H1 (cell line): ENCODE results near the gene PLCB2. TPM values are rescaled to one million over a fixed set of nuclear protein-coding genes. Genes with fewer than 3 reads are reported as not detected.
A peak's percentile ranks its signal among the peaks of the same experiment; 100 is the strongest.

Source experiments
- CTCF ChIA-PET: fragments of 300-600 bp; sonication (Branson Sonifier 250); formaldehyde crosslinking; loops from one replicate; lab custom pipeline; 2021; ENCODE audit not compliant: partially characterized antibody; lab: Charles Lee
- POLR2A ChIA-PET: fragments of 300-600 bp; sonication (Branson Sonifier 250); formaldehyde crosslinking; loops from one replicate; lab custom pipeline; 2021; ENCODE audit warnings: inconsistent platforms; ENCODE audit not compliant: partially characterized antibody; lab: Charles Lee
- DNase-seq, 2 experiments: peaks; one replicate each; pipeline versions ENCODE4 v3.0.0 to v3.0.0-alpha.2; 2010 to 2022; ENCODE audit warnings: low spot score in 2 of 2, low read depth in 1 of 2, mixed read lengths in 1 of 2
- FAIRE-seq: peaks from 2 replicates; lab custom pipeline; 2011; peaks lifted over from hg19 to GRCh38; lab: Jason Lieb, UNC
- H2AFZ ChIP-seq: 2 replicates; pipeline ENCODE4 v1.8.1; 2012; ENCODE audit warnings: low read length, inconsistent platforms
- H2AK5ac ChIP-seq: 2 replicates; pipeline ENCODE4 v1.6.1; 2013; ENCODE audit warnings: low read depth, low read length
- H2BK120ac ChIP-seq: replicated peaks from 2 replicates; pipeline ENCODE3; 2013; ENCODE audit warnings: low read depth, low read length, inconsistent platforms
- H2BK12ac ChIP-seq: 2 replicates; pipeline ENCODE4 v1.6.1; 2013; ENCODE audit warnings: low read depth, low read length
- H2BK15ac ChIP-seq: 2 replicates; pipeline ENCODE4 v1.6.1; 2013; ENCODE audit warnings: low read length
- H2BK20ac ChIP-seq: 2 replicates; pipeline ENCODE4 v1.6.1; 2013; ENCODE audit warnings: low read length
- H2BK5ac ChIP-seq: 2 replicates; pipeline ENCODE4 v1.6.1; 2013; ENCODE audit warnings: low read depth, low read length
- H3K14ac ChIP-seq: 2 replicates; pipeline ENCODE4 v1.6.1; 2013; ENCODE audit warnings: inconsistent platforms; ENCODE audit not compliant: insufficient read length
- H3K18ac ChIP-seq: 2 replicates; pipeline ENCODE4 v1.6.1; 2013; ENCODE audit warnings: low read length; ENCODE audit errors: extremely low read depth
- H3K23ac ChIP-seq: 2 replicates; pipeline ENCODE4 v1.6.1; 2013; ENCODE audit warnings: inconsistent platforms; ENCODE audit not compliant: insufficient read length
- H3K23me2 ChIP-seq: 2 replicates; pipeline ENCODE4 v1.6.1; 2013; ENCODE audit warnings: low read depth, low read length
- H3K27ac ChIP-seq: 2 replicates; pipeline ENCODE4 v1.6.1; 2011; ENCODE audit warnings: low read depth, low read length, inconsistent platforms
- H3K27me3 ChIP-seq, 4 experiments: replicated peaks in 1 of 4; 1 replicate in 1 of 4; 2 replicates in 3 of 4; pipeline versions ENCODE4 v1.6.1 to v1.8.1; 2011 to 2013; ENCODE audit warnings: low read length in 3 of 4, mild to moderate bottlenecking in 3 of 4, inconsistent platforms in 2 of 4, mixed read lengths in 2 of 4, moderate library complexity in 1 of 4; ENCODE audit not compliant: control insufficient read depth in 3 of 4, insufficient read depth in 3 of 4; ENCODE audit errors: extremely low read depth in 1 of 4
- H3K36me3 ChIP-seq, 4 experiments: 2 replicates each; pipeline versions ENCODE4 v1.6.1 to v1.8.1; 2011 to 2013; ENCODE audit warnings: mild to moderate bottlenecking in 4 of 4, low read length in 3 of 4, moderate library complexity in 2 of 4, control low read depth in 1 of 4, inconsistent platforms in 1 of 4; ENCODE audit not compliant: insufficient read depth in 4 of 4, control insufficient read depth in 2 of 4
- H3K4ac ChIP-seq: replicated peaks from 2 replicates; pipeline ENCODE3; 2013; ENCODE audit warnings: low read length, low read depth, mixed read lengths, inconsistent platforms; ENCODE audit not compliant: insufficient read length
- H3K4me1 ChIP-seq, 4 experiments: replicated peaks in 1 of 4; 1 replicate in 1 of 4; 2 replicates in 3 of 4; pipeline versions ENCODE4 v1.6.1 to v1.8.1; 2011 to 2013; ENCODE audit warnings: low read length in 3 of 4, inconsistent platforms in 2 of 4, mixed read lengths in 1 of 4; ENCODE audit not compliant: insufficient read depth in 4 of 4, control insufficient read depth in 3 of 4
- H3K4me2 ChIP-seq, 2 experiments: 2 replicates each; pipeline versions ENCODE4 v1.6.1 to v1.8.1; 2011 to 2013; ENCODE audit warnings: low read depth in 2 of 2, low read length in 2 of 2, control low read depth in 1 of 2, inconsistent platforms in 1 of 2, mild to moderate bottlenecking in 1 of 2; ENCODE audit not compliant: insufficient read depth in 1 of 2
- H3K4me3 ChIP-seq, 4 experiments: fragments of 200-600, 300-600 bp in 1 of 4; sonication (generic), shearing (Covaris generic), sonication (Bioruptor Twin) in 1 of 4; 2 replicates each; pipeline versions ENCODE4 v1.5.1 to v1.8.1; 2011 to 2016; ENCODE audit warnings: low read length in 4 of 4, low read depth in 3 of 4, control low read depth in 2 of 4, inconsistent platforms in 2 of 4, mild to moderate bottlenecking in 2 of 4, mixed read lengths in 1 of 4, moderate library complexity in 1 of 4; ENCODE audit not compliant: insufficient read depth in 2 of 4; ENCODE audit errors: extremely low read depth in 1 of 4
- H3K56ac ChIP-seq: replicated peaks from 2 replicates; pipeline ENCODE3; 2013; ENCODE audit warnings: low read depth, mild to moderate bottlenecking, mixed read lengths, low read length, inconsistent platforms; ENCODE audit not compliant: insufficient read length
- H3K79me1 ChIP-seq: 2 replicates; pipeline ENCODE4 v1.6.1; 2013; ENCODE audit warnings: low read depth, low read length, control low read depth
- H3K79me2 ChIP-seq, 2 experiments: 2 replicates each; pipeline versions ENCODE4 v1.6.1 to v1.8.1; 2012 to 2013; ENCODE audit warnings: low read length in 2 of 2, mild to moderate bottlenecking in 2 of 2, inconsistent platforms in 1 of 2; ENCODE audit not compliant: insufficient read depth in 2 of 2, control insufficient read depth in 1 of 2
- H3K9ac ChIP-seq, 4 experiments: replicated peaks in 1 of 4; 1 replicate in 1 of 4; 2 replicates in 3 of 4; pipeline versions ENCODE4 v1.6.1 to v1.8.1; 2011 to 2013; ENCODE audit warnings: low read depth in 3 of 4, low read length in 3 of 4, control low read depth in 2 of 4, mild to moderate bottlenecking in 2 of 4, moderate library complexity in 2 of 4, inconsistent platforms in 1 of 4; ENCODE audit errors: extremely low read depth in 1 of 4
- H3K9me3 ChIP-seq, 2 experiments: 2 replicates each; pipeline versions ENCODE4 v1.6.1 to v1.8.1; 2012 to 2013; ENCODE audit warnings: mild to moderate bottlenecking in 2 of 2, moderate library complexity in 2 of 2, control low read depth in 1 of 2, inconsistent platforms in 1 of 2, low read depth in 1 of 2, low read length in 1 of 2, mixed read lengths in 1 of 2; ENCODE audit not compliant: insufficient read depth in 2 of 2
- H4K20me1 ChIP-seq, 2 experiments: replicated peaks in 1 of 2; 2 replicates each; pipeline versions ENCODE3 to v1.8.1; 2011 to 2013; ENCODE audit warnings: inconsistent platforms in 2 of 2, low read length in 2 of 2, mild to moderate bottlenecking in 1 of 2; ENCODE audit not compliant: insufficient read depth in 2 of 2, control insufficient read depth in 1 of 2
- H4K5ac ChIP-seq: 2 replicates; pipeline ENCODE4 v1.6.1; 2013; ENCODE audit warnings: low read length, low read depth, mixed read lengths, inconsistent platforms; ENCODE audit not compliant: insufficient read length
- H4K8ac ChIP-seq: 2 replicates; pipeline ENCODE4 v1.8.0; 2013; ENCODE audit warnings: mild to moderate bottlenecking, moderate library complexity, low read length, inconsistent platforms; ENCODE audit not compliant: insufficient read depth; ENCODE audit errors: extremely low read depth
- H4K91ac ChIP-seq: replicated peaks from 2 replicates; pipeline ENCODE3; 2013; ENCODE audit warnings: low read length, mixed read lengths, inconsistent platforms; ENCODE audit not compliant: insufficient read length
- CREB1 ChIP-seq: IDR thresholded peaks from 2 replicates; pipeline ENCODE4 v1.6.1; 2012; ENCODE audit warnings: inconsistent platforms
- KDM4A ChIP-seq: IDR thresholded peaks from one replicate; pipeline ENCODE4 v1.7.1; 2012; ENCODE audit warnings: low read depth, mild to moderate bottlenecking, moderate library complexity, low read length, inconsistent platforms; ENCODE audit not compliant: severe bottlenecking
- POLR2AphosphoS5 ChIP-seq: IDR thresholded peaks from 2 replicates; pipeline ENCODE4 v1.6.1; 2011; ENCODE audit warnings: low read depth, low read length
- RNF2 ChIP-seq: fragments of 200-900, 300-1000 bp; sonication (generic); IDR thresholded peaks from 2 replicates; pipeline ENCODE4 v1.7.1; 2016; ENCODE audit warnings: borderline replicate concordance, low read depth, mild to moderate bottlenecking, antibody characterized with exemption, low read length; ENCODE audit not compliant: poor library complexity, severe bottlenecking; ENCODE audit errors: missing control alignments
- SRF ChIP-seq: IDR thresholded peaks from 2 replicates; pipeline ENCODE4 v1.6.1; 2011; ENCODE audit warnings: mild to moderate bottlenecking, low read depth, low read length, moderate library complexity
- whole genome bisulfite sequencing, 2 experiments: shearing (Covaris generic) in 1 of 2; methylation state at CpG; one replicate each; pipeline versions ENCODE4 v1.1.6 to v1.1.7; 2013 to 2015; ENCODE audit warnings: low lambda C conversion rate in 2 of 2, mixed read lengths in 2 of 2, inconsistent platforms in 1 of 2, low coverage in 1 of 2, missing lambda C conversion rate in 1 of 2; ENCODE audit not compliant: insufficient replicate concordance in 2 of 2, insufficient coverage in 1 of 2, insufficient read length in 1 of 2; ENCODE audit errors: extremely low coverage in 1 of 2, missing lambda C conversion rate in 1 of 2; 5-methylcytosine and 5-hydroxymethylcytosine counted together
- polyA plus RNA-seq, 7 experiments: library from polyadenylated mRNA; depleted of rRNA in 3 of 7; stranded (reverse) in 5 of 7; unstranded in 2 of 7; fragments of >200 nt in 5 of 7; fragments of 200-250 nt in 2 of 7; gene quantifications; 1 replicate in 5 of 7; 2 replicates in 1 of 7; 4 replicates in 1 of 7; pipeline versions ENCODE4 v1.2.1 to v1.2.3, GENCODE V29; 2011 to 2013; ENCODE audit warnings: missing spikeins in 2 of 7, mixed read lengths in 2 of 7
- total RNA-seq: library from RNA; stranded (reverse); fragmentation: NEBNext Ultra II Directional; extraction: Animal tissue kit (Norgen Biotek cat#: 25700); gene quantifications from 2 replicates; pipeline ENCODE4 v1.2.1, GENCODE V29; 2021
- TF ChIP-seq, protein P1 (sequence below): IDR thresholded peaks from 2 replicates; pipeline ENCODE4 v1.6.1; 2012; ENCODE audit warnings: inconsistent platforms

Gene PLCB2
- total and polyA plus RNA-seq, 2 of the 8 experiments (the other 6 are each of a cell fraction or from before 2014, with no cell fraction given), result 7.2 to 8.4 TPM

DNA sequence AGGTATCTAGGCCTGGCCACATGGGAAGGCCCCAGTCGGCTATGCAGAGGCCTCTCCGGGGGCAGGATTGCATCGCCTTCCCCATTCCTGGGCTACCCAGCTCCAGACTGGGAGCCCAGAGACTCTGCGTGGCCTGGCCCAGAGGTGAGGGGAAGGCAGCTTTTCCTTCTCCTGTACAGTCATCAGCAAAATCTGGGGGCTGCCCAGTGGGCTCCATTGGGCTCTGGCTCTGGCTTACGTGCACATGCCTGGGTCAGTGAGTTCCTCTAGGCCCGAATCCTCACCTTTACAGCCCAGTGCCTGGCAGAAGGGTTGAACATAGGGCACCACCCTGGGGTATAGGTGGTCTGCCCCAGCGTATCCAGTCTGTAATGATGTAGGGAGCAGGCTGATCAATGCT is 20.9 kb downstream of the PLCB2 start:
- Histone ChIP-seq H3K9ac (peak overlapping the region in 1 of 4 experiments; percentile 14; a peak in 1 of 7 replicates), H2AK5ac (peak overlapping the region; percentile 6; the same call in 1 of the 2 replicates), H4K91ac (no peak overlapping the region), H3K14ac (no peak overlapping the region), H3K27me3 (peaks cover 36 to 67% (median 52%) of the 10 kb centered on the region in 4 experiments), H2AFZ (no peak overlapping the region), H3K4me3 (no peak overlapping the region), H4K8ac (no peak overlapping the region; the same call in 1 of the 2 replicates), H3K9me3 (no peaks in the 10 kb centered on the region), H2BK120ac (no peak overlapping the region), H3K79me1 (no peaks in the 10 kb centered on the region; the same call in 1 of the 2 replicates), H3K56ac (no peak overlapping the region), H3K4ac (no peak overlapping the region), H3K27ac (no peak overlapping the region), H2BK20ac (no peak overlapping the region), H4K20me1 (no peaks in the 10 kb centered on the region), H3K23me2 (peaks cover 19% of the 10 kb centered on the region; the same call in 1 of the 2 replicates), H2BK12ac (peak overlapping the region; percentile 19; the same call in 1 of the 2 replicates), H3K23ac (no peak overlapping the region), H4K5ac (no peak overlapping the region), H3K4me2 (no peak overlapping the region), H3K18ac (no peak overlapping the region; the same call in 1 of the 2 replicates), H3K4me1 (peaks cover 10 to 39% (median 27%) of the 10 kb centered on the region in 4 experiments), H2BK15ac (no peak overlapping the region), H3K79me2 (no peaks in the 10 kb centered on the region), H2BK5ac (no peak overlapping the region), H3K36me3 (peaks cover 0 to 11% (median 0%) of the 10 kb centered on the region in 4 experiments; a peak in 1 of 8 replicates)
- ChIA-PET POLR2A (interaction anchor here (1.0 to 2.3 kb wide), 8 partner anchors 11 to 55 kb away, joined by 3 to 11 read pairs (median 6); partner anchors contain the start of gene PLCB2), CTCF (interaction anchor here (0.8 to 16.2 kb wide), 7 partner anchors 8 to 500 kb away, joined by 3 to 518 read pairs (median 59); partner anchors contain the start of genes CCDC9B, INAFM2 and PLCB2)
- FAIRE-seq (no peak), DNase-seq (no peak)
- 87% methylated on average over 6 of the region's 7 CpGs; no CpG with 5 or more reads in 1 of the 2 experiments for WGBS, 2 experiments
- no peak for TF ChIP-seq CREB1
- TF ChIP-seq, protein P1, sequence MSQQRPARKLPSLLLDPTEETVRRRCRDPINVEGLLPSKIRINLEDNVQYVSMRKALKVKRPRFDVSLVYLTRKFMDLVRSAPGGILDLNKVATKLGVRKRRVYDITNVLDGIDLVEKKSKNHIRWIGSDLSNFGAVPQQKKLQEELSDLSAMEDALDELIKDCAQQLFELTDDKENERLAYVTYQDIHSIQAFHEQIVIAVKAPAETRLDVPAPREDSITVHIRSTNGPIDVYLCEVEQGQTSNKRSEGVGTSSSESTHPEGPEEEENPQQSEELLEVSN, result no peak
- TF ChIP-seq KDM4A, result no peak
- TF ChIP-seq POLR2AphosphoS5, result no peak
- TF ChIP-seq SRF, result no peak
- TF ChIP-seq RNF2, result no peak
